ENCODE results near the gene WBP4. TPM values are rescaled to one million over a fixed set of nuclear protein-coding genes. Genes with fewer than 3 reads are reported as not detected.

WBP4 gene
- total and polyA plus RNA-seq, 2 of the 4 experiments (the other 2 are of a cell fraction) = 4.3 to 11.0 TPM

- in situ Hi-C loops (cut with MboI; ENCODE audit: low sequenced_read_pairs) = no loop called here
- ATAC-seq (ENCODE audit: low read depth) (peak; percentile 51), DNase-seq (peak; percentile 87)
- Histone ChIP-seq H4K5ac (ENCODE audit: low read depth, low read length) (peak overlapping the region; percentile 79), H2BK5ac (ENCODE audit: low read depth, low read length, poor library complexity, severe bottlenecking) (peak overlapping the region; percentile 94), H2AK5ac (ENCODE audit: low read depth, low read length) (peak overlapping the region; percentile 63), H2BK120ac (ENCODE audit: low read depth, low read length) (peak overlapping the region; percentile 48), H3K56ac (ENCODE audit: extremely low read depth, insufficient read depth, low read length) (peak overlapping the region; percentile 99), H3K14ac (replicated peaks; ENCODE audit: low read depth, low read length) (peak overlapping the region; percentile 78), H4K8ac (ENCODE audit: low read depth in 2 of 2, low read length in 2 of 2) (peak overlapping the region; percentile 91 to 96), H3K9me1 (ENCODE audit: insufficient read depth, low read length) (peaks cover 9% of the 10 kb centered on the region), H3K79me1 (ENCODE audit: low read depth in 1 of 2, low read length in 2 of 2) (peaks cover 3 to 33% of the 10 kb centered on the region in 2 experiments; a peak in 3 of 4 replicates), H3K4ac (ENCODE audit: low read depth, low read length) (peak overlapping the region; percentile 85), H3K9ac (ENCODE audit: low read depth, low read length) (peak overlapping the region; percentile 94), H4K91ac (ENCODE audit: insufficient read depth, low read depth, low read length) (peak overlapping the region; percentile 97), H3K4me2 (ENCODE audit: low read depth, low read length) (peak overlapping the region; percentile 97), H3K27me3 (ENCODE audit: control insufficient read depth, insufficient read depth, low read length) (no peaks in the 10 kb centered on the region), H2AFZ (replicated peaks; ENCODE audit: low read length, poor library complexity) (peak overlapping the region; percentile 91), H2BK20ac (ENCODE audit: low read depth, low read length) (peak overlapping the region; percentile 33), H3K9me3 (ENCODE audit: control insufficient read depth, insufficient read depth, low read length) (no peaks in the 10 kb centered on the region), H3K27ac (ENCODE audit: insufficient read depth, low read length) (peak overlapping the region; percentile 93), H3K4me3 (ENCODE audit: insufficient read depth, low read depth, low read length) (peak overlapping the region; percentile 82), H2BK15ac (ENCODE audit: low read depth, low read length) (peak overlapping the region; percentile 79; the same call in 1 of the 3 replicates), H3K36me3 (ENCODE audit: control insufficient read depth, insufficient read depth, low read length) (peaks cover 2% of the 10 kb centered on the region; the same call in 1 of the 2 replicates), H3K4me1 (ENCODE audit: control insufficient read depth, insufficient read depth, low read length) (peaks cover 4% of the 10 kb centered on the region), H4K20me1 (ENCODE audit: insufficient read depth, low read length) (peaks cover 33% of the 10 kb centered on the region), H3K23ac (ENCODE audit: low read depth, low read length) (peak overlapping the region; percentile 71), H3K18ac (ENCODE audit: low read depth, low read length) (peak overlapping the region; percentile 91), H2AK9ac (replicated peaks; ENCODE audit: low read depth, low read length, poor library complexity) (peak overlapping the region; percentile 97)
- ChIA-PET CTCF (interaction anchor here (0.6 to 0.7 kb wide), 2 partner anchors 9 to 271 kb away, joined by 3 read pairs; partner anchors contain the start of gene SLC25A15), POLR2A (ENCODE audit: unreplicated experiment) (no interaction called here)
- WGBS, 2 experiments (ENCODE audit: extremely low coverage in 2 of 2, insufficient read length in 1 of 2) = 0% methylated on average over 27 of the region's 57 CpGs; no CpG with 5 or more reads in 1 of the 2 experiments
- dilution Hi-C loops (cut with HindIII; ENCODE audit: low sequenced_read_pairs, unreplicated experiment) = no loop called here
- intact Hi-C loops (cut with micrococcal nuclease) = loop anchor here (2.0 to 5.0 kb wide), 3 partner anchors 88 to 271 kb away; partner anchors contain the start of genes NAA16 and SLC25A15
- BruUV-seq (replicated peaks) = no TSS peak
- TF ChIP-seq CHD1 (IDR thresholded peaks at IDR 0.05; ENCODE audit: low read depth, low read length) = peak; percentile 82
- TF ChIP-seq MXI1 (IDR thresholded peaks at IDR 0.05; ENCODE audit: borderline replicate concordance, low read depth, low read length) = peak; percentile 78; the same call in 1 of the 2 replicates
- no peak for TF ChIP-seq BHLHE40 (IDR thresholded peaks at IDR 0.05; ENCODE audit: low read depth, low read length)
- peak; percentile 29; the same call in 1 of the 2 replicates for TF ChIP-seq FOS (IDR thresholded peaks at IDR 0.05; ENCODE audit: low read depth, low read length)
- no peak; the same call in 1 of the 2 replicates for TF ChIP-seq RAD21 (IDR thresholded peaks at IDR 0.05; ENCODE audit: low read length)
- TF ChIP-seq MAZ (IDR thresholded peaks at IDR 0.05; ENCODE audit: borderline replicate concordance, low read depth, low read length) = peak; percentile 94
- TF ChIP-seq CEBPB (IDR thresholded peaks at IDR 0.05; ENCODE audit: low read depth, low read length) = peak; percentile 43
- no peak for TF ChIP-seq RFX5 (IDR thresholded peaks at IDR 0.05; ENCODE audit: low read depth, low read length)
- TF ChIP-seq USF2 (IDR thresholded peaks at IDR 0.05; ENCODE audit: low read depth, low read length) = no peak; the same call in 1 of the 2 replicates
- peak; percentile 38 for TF ChIP-seq CTCF (conservative IDR thresholded peaks at IDR 0.05; ENCODE audit: low read depth, low read length)
- TF ChIP-seq RCOR1 (IDR thresholded peaks at IDR 0.05; ENCODE audit: insufficient replicate concordance, low read length) = peak; percentile 19
- TF ChIP-seq NFE2L2 (IDR thresholded peaks at IDR 0.05; ENCODE audit: low read depth, low read length) = no peak
- TF ChIP-seq POLR2A (IDR thresholded peaks at IDR 0.05; ENCODE audit: low read depth, low read length) = peak; percentile 75
- no peak for TF ChIP-seq ELK1 (IDR thresholded peaks at IDR 0.05; ENCODE audit: borderline replicate concordance, low read depth, low read length)
These were observed 1.1 kb upstream of the WBP4 start for GRCh38 chr13:41060082-41060723.

Measured in IMR-90 (cell line).